ENCODE results near the gene STXBP5. TPM values are rescaled to one million over a fixed set of nuclear protein-coding genes. Genes with fewer than 3 reads are reported as not detected.

The STXBP5 gene
- polyA plus RNA-seq, 1 of the 3 experiments (the other 2 are of a cell fraction), result 9.9 TPM

DNA sequence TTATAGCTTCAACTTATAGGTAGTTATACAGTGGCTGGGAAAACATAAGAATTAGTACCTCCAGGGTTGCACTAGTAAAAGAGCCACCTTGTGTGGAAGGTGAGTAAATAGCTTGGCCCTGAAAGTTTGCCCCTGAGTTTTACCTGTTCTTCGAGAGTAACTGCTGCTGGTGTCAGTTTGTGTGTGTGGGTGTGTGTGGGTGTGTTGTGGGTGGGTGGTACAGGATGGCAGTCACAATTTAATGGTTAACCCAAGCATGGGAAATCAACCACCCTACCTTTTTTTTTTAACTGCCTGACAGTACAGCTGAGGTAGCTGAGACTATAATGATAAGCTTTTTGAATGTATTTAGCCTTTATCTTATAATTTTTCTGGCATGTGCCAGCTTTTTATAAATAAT is 137.3 kb downstream of the STXBP5 start:
- Histone ChIP-seq H3K9me2 (no peaks in the 10 kb centered on the region), H3K9me3 (no peaks in the 10 kb centered on the region), H3K9ac (no peak overlapping the region), H3F3A (replicated peaks; ENCODE audit: insufficient read depth) (peaks cover 7% of the 10 kb centered on the region), H3K36me3 (replicated peaks in 1 of 2; ENCODE audit: control insufficient read depth in 1 of 2, insufficient read depth in 2 of 2, low read length in 1 of 2) (peaks cover 54 to 62% of the 10 kb centered on the region in 2 experiments), H3K4me3 (ENCODE audit: low read depth in 2 of 2, low read length in 1 of 2) (no peak overlapping the region), H3K4me2 (no peak overlapping the region), H3K79me2 (ENCODE audit: insufficient read depth) (no peaks in the 10 kb centered on the region), H3K27ac (ENCODE audit: low read depth in 2 of 2, low read length in 1 of 2) (no peak overlapping the region), H4K20me1 (ENCODE audit: insufficient read depth) (no peaks in the 10 kb centered on the region), H3K27me3 (ENCODE audit: insufficient read depth) (no peaks in the 10 kb centered on the region), H2AFZ (ENCODE audit: low read depth) (no peak overlapping the region), H3K4me1 (ENCODE audit: control insufficient read depth in 1 of 2, insufficient read depth in 2 of 2, low read depth in 1 of 2, low read length in 1 of 2) (no peaks in the 10 kb centered on the region)
- TF ChIP-seq, protein P1, sequence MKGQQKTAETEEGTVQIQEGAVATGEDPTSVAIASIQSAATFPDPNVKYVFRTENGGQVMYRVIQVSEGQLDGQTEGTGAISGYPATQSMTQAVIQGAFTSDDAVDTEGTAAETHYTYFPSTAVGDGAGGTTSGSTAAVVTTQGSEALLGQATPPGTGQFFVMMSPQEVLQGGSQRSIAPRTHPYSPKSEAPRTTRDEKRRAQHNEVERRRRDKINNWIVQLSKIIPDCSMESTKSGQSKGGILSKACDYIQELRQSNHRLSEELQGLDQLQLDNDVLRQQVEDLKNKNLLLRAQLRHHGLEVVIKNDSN (IDR thresholded peaks at IDR 0.05; ENCODE audit: borderline replicate concordance, low read depth), result no peak
- TF ChIP-seq SMC3 (IDR thresholded peaks at IDR 0.05; ENCODE audit: low read depth, low read length), result no peak
- TF ChIP-seq USF2 (IDR thresholded peaks at IDR 0.05; ENCODE audit: borderline replicate concordance, low read depth, low read length), result no peak
- no peak for TF ChIP-seq TCF12 (IDR thresholded peaks at IDR 0.05)
- no peak for TF ChIP-seq TEAD4 (IDR thresholded peaks at IDR 0.05; ENCODE audit: borderline replicate concordance, insufficient read depth)
- DNase-seq, result no peak
- ChIA-PET POLR2A (no interaction called here), CTCF (interaction anchor here (1.0 to 1.5 kb wide), 4 partner anchors 9 to 61 kb away, joined by 3 to 4 read pairs (median 3); no protein-coding TSS in a partner anchor)
- WGBS (ENCODE audit: low lambda C conversion rate), result 88% methylated on average over 1 of the region's 1 CpG

DNA sequence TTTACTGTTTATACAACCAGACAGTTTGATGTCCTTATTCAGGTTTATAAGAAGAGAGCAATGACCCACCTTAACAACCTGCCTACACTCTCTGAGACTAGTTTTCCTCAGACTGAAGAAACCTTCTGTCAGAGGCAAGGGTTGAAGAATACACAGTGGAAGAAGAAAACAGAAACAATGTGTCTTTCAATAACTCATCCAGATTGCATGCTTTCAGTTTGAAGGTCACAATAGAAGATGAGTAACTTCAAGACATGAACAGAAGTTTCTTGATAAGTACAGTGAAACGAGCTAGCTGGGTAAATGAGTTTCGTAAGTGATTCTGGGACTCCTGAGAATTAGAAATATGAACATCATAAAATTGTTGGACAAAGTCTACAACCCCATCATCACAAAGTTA is 141.7 kb downstream of the STXBP5 start:
- no peaks in the 10 kb centered on the region for H4K20me1 ChIP-seq (ENCODE audit: insufficient read depth)
- 91% methylated on average over 2 of the region's 2 CpGs for WGBS (ENCODE audit: low lambda C conversion rate)
- TF ChIP-seq, protein P1 (IDR thresholded peaks at IDR 0.05; ENCODE audit: borderline replicate concordance, low read depth), result no peak
- TF ChIP-seq SIN3A (IDR thresholded peaks at IDR 0.05; ENCODE audit: borderline replicate concordance, low read depth, low read length) (no peak), ZBTB33 (IDR thresholded peaks at IDR 0.05; ENCODE audit: borderline replicate concordance, low read depth) (no peak), RXRA (IDR thresholded peaks at IDR 0.05; ENCODE audit: borderline replicate concordance, low read depth) (no peak), ELF1 (IDR thresholded peaks at IDR 0.05) (no peak), TAF1 (IDR thresholded peaks at IDR 0.05; ENCODE audit: borderline replicate concordance, low read depth, low read length) (no peak), NFIC (IDR thresholded peaks at IDR 0.05; ENCODE audit: borderline replicate concordance) (no peak), SMC3 (IDR thresholded peaks at IDR 0.05; ENCODE audit: low read depth, low read length) (no peak), RCOR1 (IDR thresholded peaks at IDR 0.05; ENCODE audit: low read length) (no peak), RAD21 (IDR thresholded peaks at IDR 0.05; ENCODE audit: low read length) (no peak), CHD2 (IDR thresholded peaks at IDR 0.05; ENCODE audit: low read length, partially characterized antibody) (no peak), FOXM1 (IDR thresholded peaks at IDR 0.05; ENCODE audit: low read depth) (no peak)
- TF ChIP-seq, protein P2, sequence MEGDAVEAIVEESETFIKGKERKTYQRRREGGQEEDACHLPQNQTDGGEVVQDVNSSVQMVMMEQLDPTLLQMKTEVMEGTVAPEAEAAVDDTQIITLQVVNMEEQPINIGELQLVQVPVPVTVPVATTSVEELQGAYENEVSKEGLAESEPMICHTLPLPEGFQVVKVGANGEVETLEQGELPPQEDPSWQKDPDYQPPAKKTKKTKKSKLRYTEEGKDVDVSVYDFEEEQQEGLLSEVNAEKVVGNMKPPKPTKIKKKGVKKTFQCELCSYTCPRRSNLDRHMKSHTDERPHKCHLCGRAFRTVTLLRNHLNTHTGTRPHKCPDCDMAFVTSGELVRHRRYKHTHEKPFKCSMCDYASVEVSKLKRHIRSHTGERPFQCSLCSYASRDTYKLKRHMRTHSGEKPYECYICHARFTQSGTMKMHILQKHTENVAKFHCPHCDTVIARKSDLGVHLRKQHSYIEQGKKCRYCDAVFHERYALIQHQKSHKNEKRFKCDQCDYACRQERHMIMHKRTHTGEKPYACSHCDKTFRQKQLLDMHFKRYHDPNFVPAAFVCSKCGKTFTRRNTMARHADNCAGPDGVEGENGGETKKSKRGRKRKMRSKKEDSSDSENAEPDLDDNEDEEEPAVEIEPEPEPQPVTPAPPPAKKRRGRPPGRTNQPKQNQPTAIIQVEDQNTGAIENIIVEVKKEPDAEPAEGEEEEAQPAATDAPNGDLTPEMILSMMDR (IDR thresholded peaks at IDR 0.05), result no peak

More for the DNA sequence above, 141.7 kb downstream of the STXBP5 start:
- CTCF ChIA-PET, result no interaction called here
- Histone ChIP-seq H2AFZ (ENCODE audit: low read depth) (no peak overlapping the region), H3K79me2 (ENCODE audit: insufficient read depth) (no peaks in the 10 kb centered on the region), H3K27ac (ENCODE audit: low read depth in 2 of 2, low read length in 1 of 2) (no peak overlapping the region), H3F3A (replicated peaks; ENCODE audit: insufficient read depth) (peaks cover 3% of the 10 kb centered on the region), H3K4me1 (ENCODE audit: control insufficient read depth in 1 of 2, insufficient read depth in 2 of 2, low read depth in 1 of 2, low read length in 1 of 2) (no peaks in the 10 kb centered on the region), H3K4me2 (no peak overlapping the region), H3K9me2 (no peaks in the 10 kb centered on the region), H3K27me3 (ENCODE audit: insufficient read depth) (no peaks in the 10 kb centered on the region), H3K9me3 (no peaks in the 10 kb centered on the region), H3K9ac (no peak overlapping the region), H3K36me3 (replicated peaks in 1 of 2; ENCODE audit: control insufficient read depth in 1 of 2, insufficient read depth in 2 of 2, low read length in 1 of 2) (peaks cover 47 to 48% of the 10 kb centered on the region in 2 experiments), H3K4me3 (ENCODE audit: low read depth in 2 of 2, low read length in 1 of 2) (no peak overlapping the region)
- no peak for DNase-seq
- POLR2A ChIA-PET, result no interaction called here

Measured in SK-N-SH (cell line).